ENCODE results near the gene SESN1. TPM values are rescaled to one million over a fixed set of nuclear protein-coding genes. Genes with fewer than 3 reads are reported as not detected.
A peak's percentile ranks its signal among the peaks of the same experiment; 100 is the strongest.

The SESN1 gene
- total and polyA plus RNA-seq, 9 donors = 34.8 to 47.9 (median 40.9) TPM

- no CpG with 5 or more reads among the region's 1 CpG for WGBS (ENCODE audit: insufficient coverage)
- no peak overlapping the region for H3K4me3 ChIP-seq (ENCODE audit: low read length)
- DNase-seq = no peak
- H3K36me3 ChIP-seq (ENCODE audit: control insufficient read depth, insufficient read depth, low read length) = peaks cover 8% of the 10 kb centered on the region
- H3K9me3 ChIP-seq (replicated peaks; ENCODE audit: control insufficient read depth, low read depth, low read length) = no peaks in the 10 kb centered on the region
- H3K27me3 ChIP-seq (ENCODE audit: control insufficient read depth, insufficient read depth, low read length) = no peaks in the 10 kb centered on the region
- peaks cover 7% of the 10 kb centered on the region for H3K4me1 ChIP-seq (ENCODE audit: control insufficient read depth, insufficient read depth, low read length)
- peak overlapping the region; percentile 22 for H3K27ac ChIP-seq (ENCODE audit: low read length)
Measured at GRCh38 chr6:109083657-109084056, 11.0 kb downstream of the SESN1 start.

GRCh38 chr6:109082188-109082577 is 12.5 kb downstream of the SESN1 start:
- Histone ChIP-seq H3K4me1 (ENCODE audit: control insufficient read depth, insufficient read depth, low read length) (peaks cover 5% of the 10 kb centered on the region), H3K27me3 (ENCODE audit: control insufficient read depth, insufficient read depth, low read length) (no peaks in the 10 kb centered on the region), H3K36me3 (ENCODE audit: control insufficient read depth, insufficient read depth, low read length) (peaks cover 8% of the 10 kb centered on the region), H3K27ac (ENCODE audit: low read length) (peak overlapping the region; percentile 31), H3K4me3 (ENCODE audit: low read length) (no peak overlapping the region), H3K9me3 (replicated peaks; ENCODE audit: control insufficient read depth, low read depth, low read length) (no peaks in the 10 kb centered on the region)
- WGBS (ENCODE audit: insufficient coverage) = 83% methylated on average over 1 of the region's 1 CpG
- DNase-seq = no peak

- no peak for DNase-seq
- H3K4me3 ChIP-seq (ENCODE audit: low read length) = no peak overlapping the region
- H3K36me3 ChIP-seq (ENCODE audit: control insufficient read depth, insufficient read depth, low read length) = peaks cover 8% of the 10 kb centered on the region
- WGBS (ENCODE audit: insufficient coverage) = no CpG with 5 or more reads among the region's 4 CpGs
- H3K9me3 ChIP-seq (replicated peaks; ENCODE audit: control insufficient read depth, low read depth, low read length) = no peaks in the 10 kb centered on the region
- H3K4me1 ChIP-seq (ENCODE audit: control insufficient read depth, insufficient read depth, low read length) = peaks cover 5% of the 10 kb centered on the region
- H3K27ac ChIP-seq (ENCODE audit: low read length) = peak overlapping the region; percentile 31
- H3K27me3 ChIP-seq (ENCODE audit: control insufficient read depth, insufficient read depth, low read length) = no peaks in the 10 kb centered on the region
Measured at GRCh38 chr6:109081516-109082187, 13.0 kb downstream of the SESN1 start.

- Histone ChIP-seq H3K9me3 (replicated peaks; ENCODE audit: control insufficient read depth, low read depth, low read length) (no peaks in the 10 kb centered on the region), H3K27me3 (ENCODE audit: control insufficient read depth, insufficient read depth, low read length) (no peaks in the 10 kb centered on the region), H3K36me3 (ENCODE audit: control insufficient read depth, insufficient read depth, low read length) (peaks cover 8% of the 10 kb centered on the region), H3K4me1 (ENCODE audit: control insufficient read depth, insufficient read depth, low read length) (peaks cover 5% of the 10 kb centered on the region), H3K27ac (ENCODE audit: low read length) (no peak overlapping the region), H3K4me3 (ENCODE audit: low read length) (no peak overlapping the region)
- 33% methylated on average over 1 of the region's 1 CpG for WGBS (ENCODE audit: insufficient coverage)
- no peak for DNase-seq
Measured at GRCh38 chr6:109081026-109081425, 13.6 kb downstream of the SESN1 start.

- no CpG with 5 or more reads among the region's 4 CpGs for WGBS (ENCODE audit: insufficient coverage)
- Histone ChIP-seq H3K36me3 (ENCODE audit: control insufficient read depth, insufficient read depth, low read length) (peaks cover 5% of the 10 kb centered on the region), H3K27me3 (ENCODE audit: control insufficient read depth, insufficient read depth, low read length) (no peaks in the 10 kb centered on the region), H3K4me3 (ENCODE audit: low read length) (no peak overlapping the region), H3K4me1 (ENCODE audit: control insufficient read depth, insufficient read depth, low read length) (peaks cover 5% of the 10 kb centered on the region), H3K9me3 (replicated peaks; ENCODE audit: control insufficient read depth, low read depth, low read length) (peaks cover 2% of the 10 kb centered on the region), H3K27ac (ENCODE audit: low read length) (peak overlapping the region; percentile 82)
- DNase-seq = peak; percentile 95
Measured at GRCh38 chr6:109079981-109080380, 14.7 kb downstream of the SESN1 start.

- no peak for DNase-seq
- no peak overlapping the region for H3K27ac ChIP-seq (ENCODE audit: low read length)
- H3K36me3 ChIP-seq (ENCODE audit: control insufficient read depth, insufficient read depth, low read length) = no peaks in the 10 kb centered on the region
- no peaks in the 10 kb centered on the region for H3K27me3 ChIP-seq (ENCODE audit: control insufficient read depth, insufficient read depth, low read length)
- H3K9me3 ChIP-seq (replicated peaks; ENCODE audit: control insufficient read depth, low read depth, low read length) = peaks cover 2% of the 10 kb centered on the region
- no CpG with 5 or more reads among the region's 3 CpGs for WGBS (ENCODE audit: insufficient coverage)
- peaks cover 2% of the 10 kb centered on the region for H3K4me1 ChIP-seq (ENCODE audit: control insufficient read depth, insufficient read depth, low read length)
- H3K4me3 ChIP-seq (ENCODE audit: low read length) = no peak overlapping the region
Measured at GRCh38 chr6:109076377-109076776, 18.3 kb downstream of the SESN1 start.

GRCh38 chr6:109075934-109076333 is 18.7 kb downstream of the SESN1 start:
- no peaks in the 10 kb centered on the region for H3K4me1 ChIP-seq (ENCODE audit: control insufficient read depth, insufficient read depth, low read length)
- no peaks in the 10 kb centered on the region for H3K27me3 ChIP-seq (ENCODE audit: control insufficient read depth, insufficient read depth, low read length)
- no peaks in the 10 kb centered on the region for H3K36me3 ChIP-seq (ENCODE audit: control insufficient read depth, insufficient read depth, low read length)
- H3K4me3 ChIP-seq (ENCODE audit: low read length) = no peak overlapping the region
- peaks cover 2% of the 10 kb centered on the region for H3K9me3 ChIP-seq (replicated peaks; ENCODE audit: control insufficient read depth, low read depth, low read length)
- H3K27ac ChIP-seq (ENCODE audit: low read length) = no peak overlapping the region
- no peak for DNase-seq

- H3K4me1 ChIP-seq (ENCODE audit: control insufficient read depth, insufficient read depth, low read length) = no peaks in the 10 kb centered on the region
- no peaks in the 10 kb centered on the region for H3K36me3 ChIP-seq (ENCODE audit: control insufficient read depth, insufficient read depth, low read length)
- no peak overlapping the region for H3K4me3 ChIP-seq (ENCODE audit: low read length)
- no peak overlapping the region for H3K27ac ChIP-seq (ENCODE audit: low read length)
- no peaks in the 10 kb centered on the region for H3K27me3 ChIP-seq (ENCODE audit: control insufficient read depth, insufficient read depth, low read length)
- H3K9me3 ChIP-seq (replicated peaks; ENCODE audit: control insufficient read depth, low read depth, low read length) = peaks cover 2% of the 10 kb centered on the region
- DNase-seq = no peak
Measured at GRCh38 chr6:109074133-109074415, 20.6 kb downstream of the SESN1 start.

- H3K4me1 ChIP-seq (ENCODE audit: control insufficient read depth, insufficient read depth, low read length) = no peaks in the 10 kb centered on the region
- WGBS (ENCODE audit: insufficient coverage) = no CpG with 5 or more reads among the region's 7 CpGs
- H3K9me3 ChIP-seq (replicated peaks; ENCODE audit: control insufficient read depth, low read depth, low read length) = peaks cover 2% of the 10 kb centered on the region
- H3K36me3 ChIP-seq (ENCODE audit: control insufficient read depth, insufficient read depth, low read length) = no peaks in the 10 kb centered on the region
- H3K4me3 ChIP-seq (ENCODE audit: low read length) = no peak overlapping the region
- no peaks in the 10 kb centered on the region for H3K27me3 ChIP-seq (ENCODE audit: control insufficient read depth, insufficient read depth, low read length)
- no peak overlapping the region for H3K27ac ChIP-seq (ENCODE audit: low read length)
- DNase-seq = peak; percentile 89
Measured at GRCh38 chr6:109073344-109074132, 21.1 kb downstream of the SESN1 start.

- no peak for DNase-seq
- Histone ChIP-seq H3K27ac (ENCODE audit: low read length) (no peak overlapping the region), H3K4me3 (ENCODE audit: low read length) (no peak overlapping the region), H3K27me3 (ENCODE audit: control insufficient read depth, insufficient read depth, low read length) (no peaks in the 10 kb centered on the region), H3K9me3 (replicated peaks; ENCODE audit: control insufficient read depth, low read depth, low read length) (peaks cover 2% of the 10 kb centered on the region), H3K4me1 (ENCODE audit: control insufficient read depth, insufficient read depth, low read length) (no peaks in the 10 kb centered on the region), H3K36me3 (ENCODE audit: control insufficient read depth, insufficient read depth, low read length) (peaks cover 3% of the 10 kb centered on the region)
- WGBS (ENCODE audit: insufficient coverage) = 10% methylated on average over 3 of the region's 7 CpGs
Measured at GRCh38 chr6:109071125-109071917, 23.3 kb downstream of the SESN1 start.

All from muscle of leg (tissue), 11 donors.